ENCODE results near the gene PDP2. TPM values are rescaled to one million over a fixed set of nuclear protein-coding genes. Genes with fewer than 3 reads are reported as not detected.

PDP2 gene
- total RNA-seq, 1 donor from 2014 or later: 11.3 TPM

DNA sequence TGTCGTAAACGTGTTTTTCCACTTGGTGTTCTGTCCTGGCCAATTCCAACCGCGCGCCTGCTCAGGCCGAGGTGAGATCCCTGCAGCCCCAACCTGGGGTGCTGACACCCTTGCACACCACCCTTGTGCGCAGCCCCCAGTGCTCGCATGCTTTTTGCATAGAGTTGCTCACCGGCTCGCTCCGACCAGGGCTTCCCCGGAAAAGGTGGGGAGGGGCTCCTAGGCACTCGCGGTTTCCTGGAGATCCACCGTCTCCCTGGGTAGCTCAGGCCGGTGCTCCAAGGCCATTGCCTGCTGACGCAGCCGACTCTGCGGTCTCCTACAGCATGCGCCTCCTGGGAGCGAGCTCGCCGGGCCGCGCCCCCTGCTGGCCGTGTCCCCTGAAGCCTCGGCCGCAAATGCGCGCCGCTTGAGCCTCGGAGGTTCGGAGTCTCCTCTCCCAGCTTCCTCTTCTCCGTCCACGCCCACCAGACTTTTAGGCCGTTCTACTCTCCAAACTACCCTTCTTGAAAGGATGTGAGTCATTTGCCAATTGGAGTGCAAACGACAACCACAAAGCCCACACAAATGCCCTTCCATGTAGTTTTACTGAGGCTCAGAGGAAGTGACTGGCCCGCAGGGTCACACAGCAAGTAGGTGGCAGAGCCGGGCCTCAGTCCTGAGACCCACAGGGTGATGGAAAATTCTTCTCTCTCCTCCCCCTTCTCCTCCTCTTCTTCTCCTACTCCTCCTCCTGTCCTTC lies 7.2 kb upstream of the PDP2 start:
- H3K27me3 Mint-ChIP-seq (ENCODE audit: unreplicated experiment): peaks cover 5% of the 10 kb centered on the region
- no peak overlapping the region for H3K27ac Mint-ChIP-seq (ENCODE audit: unreplicated experiment)
- no peak overlapping the region for H3K4me3 Mint-ChIP-seq (ENCODE audit: unreplicated experiment)
- peaks cover 2% of the 10 kb centered on the region for H3K4me1 Mint-ChIP-seq (ENCODE audit: unreplicated experiment)
- H3K36me3 Mint-ChIP-seq (ENCODE audit: low read depth, unreplicated experiment): no peaks in the 10 kb centered on the region
- TF ChIP-seq, protein P1, sequence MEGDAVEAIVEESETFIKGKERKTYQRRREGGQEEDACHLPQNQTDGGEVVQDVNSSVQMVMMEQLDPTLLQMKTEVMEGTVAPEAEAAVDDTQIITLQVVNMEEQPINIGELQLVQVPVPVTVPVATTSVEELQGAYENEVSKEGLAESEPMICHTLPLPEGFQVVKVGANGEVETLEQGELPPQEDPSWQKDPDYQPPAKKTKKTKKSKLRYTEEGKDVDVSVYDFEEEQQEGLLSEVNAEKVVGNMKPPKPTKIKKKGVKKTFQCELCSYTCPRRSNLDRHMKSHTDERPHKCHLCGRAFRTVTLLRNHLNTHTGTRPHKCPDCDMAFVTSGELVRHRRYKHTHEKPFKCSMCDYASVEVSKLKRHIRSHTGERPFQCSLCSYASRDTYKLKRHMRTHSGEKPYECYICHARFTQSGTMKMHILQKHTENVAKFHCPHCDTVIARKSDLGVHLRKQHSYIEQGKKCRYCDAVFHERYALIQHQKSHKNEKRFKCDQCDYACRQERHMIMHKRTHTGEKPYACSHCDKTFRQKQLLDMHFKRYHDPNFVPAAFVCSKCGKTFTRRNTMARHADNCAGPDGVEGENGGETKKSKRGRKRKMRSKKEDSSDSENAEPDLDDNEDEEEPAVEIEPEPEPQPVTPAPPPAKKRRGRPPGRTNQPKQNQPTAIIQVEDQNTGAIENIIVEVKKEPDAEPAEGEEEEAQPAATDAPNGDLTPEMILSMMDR (IDR thresholded peaks at IDR 0.05; ENCODE audit: unreplicated experiment): peak; percentile 88
- DNase-seq (ENCODE audit: low spot score): peak; percentile 93
- no peaks in the 10 kb centered on the region for H3K9me3 Mint-ChIP-seq (ENCODE audit: unreplicated experiment)

DNA sequence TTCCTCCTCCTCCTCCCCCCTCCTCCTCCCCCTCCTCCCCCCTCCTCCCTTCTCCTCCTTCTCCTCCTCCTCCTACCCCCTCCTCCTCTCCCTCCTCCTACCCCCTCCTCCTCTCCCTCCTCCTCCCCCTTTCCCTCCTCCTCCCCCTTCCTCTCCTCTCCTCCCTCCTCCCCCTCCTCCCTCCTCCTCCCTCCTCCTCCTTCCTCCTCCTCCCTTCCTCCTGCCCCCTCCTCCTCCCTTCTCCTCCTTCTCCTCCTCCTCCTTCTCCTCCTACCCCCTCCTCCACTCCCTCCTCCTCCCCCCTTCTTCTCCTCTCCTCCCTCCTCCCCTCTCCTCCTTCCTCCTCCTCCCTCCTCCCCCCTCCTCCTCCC lies 6.6 kb upstream of the PDP2 start:
- TF ChIP-seq, protein P1 (IDR thresholded peaks at IDR 0.05; ENCODE audit: unreplicated experiment): no peak
- Mint-ChIP-seq H3K9me3 (ENCODE audit: unreplicated experiment) (no peaks in the 10 kb centered on the region), H3K36me3 (ENCODE audit: low read depth, unreplicated experiment) (no peaks in the 10 kb centered on the region), H3K27me3 (ENCODE audit: unreplicated experiment) (peaks cover 5% of the 10 kb centered on the region), H3K4me1 (ENCODE audit: unreplicated experiment) (peaks cover 2% of the 10 kb centered on the region), H3K27ac (ENCODE audit: unreplicated experiment) (no peak overlapping the region), H3K4me3 (ENCODE audit: unreplicated experiment) (no peak overlapping the region)
- DNase-seq (ENCODE audit: low spot score): no peak

DNA sequence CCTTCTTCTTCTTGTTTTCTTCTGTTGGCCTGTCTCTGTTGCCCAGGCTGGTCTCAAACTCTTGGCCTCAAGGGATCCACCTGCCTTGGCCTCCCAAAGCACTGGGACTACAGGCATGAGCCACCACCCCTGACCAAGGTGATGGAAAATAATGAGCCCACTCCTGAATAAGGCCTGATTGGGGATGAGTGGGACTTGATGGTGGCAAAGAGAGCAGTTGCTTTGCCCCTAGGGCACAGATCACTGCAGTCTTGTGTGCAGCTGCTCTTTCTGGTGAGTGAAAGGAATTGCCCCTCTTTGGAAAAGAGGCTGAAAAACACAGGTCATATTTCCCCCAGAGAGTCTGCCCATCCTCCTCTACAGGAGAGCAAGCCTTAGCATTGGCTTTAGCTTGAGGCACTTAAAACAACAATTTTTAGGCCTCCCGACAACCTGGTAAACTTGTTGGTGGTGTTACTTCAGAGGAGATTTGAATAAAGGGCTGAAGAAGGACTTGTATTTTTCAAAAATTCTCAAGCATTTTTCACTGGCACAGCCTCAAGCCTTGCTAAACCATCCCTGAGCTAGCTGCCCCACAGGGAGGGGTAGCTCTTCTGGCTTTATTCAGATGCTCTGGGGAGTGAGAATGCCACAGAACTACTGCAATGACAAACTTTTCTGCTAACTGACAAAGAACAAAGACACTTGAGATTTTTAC lies 6.1 kb upstream of the PDP2 start:
- H3K36me3 Mint-ChIP-seq (ENCODE audit: low read depth, unreplicated experiment): no peaks in the 10 kb centered on the region
- TF ChIP-seq, protein P1 (IDR thresholded peaks at IDR 0.05; ENCODE audit: unreplicated experiment): no peak
- peaks cover 5% of the 10 kb centered on the region for H3K27me3 Mint-ChIP-seq (ENCODE audit: unreplicated experiment)
- H3K27ac Mint-ChIP-seq (ENCODE audit: unreplicated experiment): no peak overlapping the region
- no peaks in the 10 kb centered on the region for H3K9me3 Mint-ChIP-seq (ENCODE audit: unreplicated experiment)
- peak overlapping the region; percentile 11 for H3K4me3 Mint-ChIP-seq (ENCODE audit: unreplicated experiment)
- DNase-seq (ENCODE audit: low spot score): no peak
- peaks cover 2% of the 10 kb centered on the region for H3K4me1 Mint-ChIP-seq (ENCODE audit: unreplicated experiment)

DNA sequence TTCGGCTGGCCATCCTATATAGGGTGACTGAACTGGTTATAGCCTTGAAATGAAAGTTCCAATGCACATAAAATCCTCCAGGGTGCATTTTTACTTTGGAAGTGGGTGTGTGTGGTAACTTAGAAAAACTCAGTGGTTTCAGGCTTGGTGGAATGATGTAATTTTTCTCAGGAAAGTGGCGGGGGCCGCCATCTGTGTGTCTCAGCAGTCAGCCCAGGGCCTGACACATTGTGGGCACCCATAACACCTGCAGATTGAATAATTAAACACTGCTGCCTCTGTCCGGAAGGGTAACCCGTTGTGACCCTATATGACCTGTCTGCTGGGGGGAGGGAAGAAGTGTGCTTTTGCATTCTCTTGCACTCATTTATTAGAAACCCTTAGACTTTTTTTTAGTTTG lies 2.2 kb upstream of the PDP2 start:
- no peak for DNase-seq (ENCODE audit: low spot score)
- Mint-ChIP-seq H3K27me3 (ENCODE audit: unreplicated experiment) (peaks cover 8% of the 10 kb centered on the region), H3K4me1 (ENCODE audit: unreplicated experiment) (peaks cover 6% of the 10 kb centered on the region), H3K4me3 (ENCODE audit: unreplicated experiment) (peak overlapping the region; percentile 3), H3K9me3 (ENCODE audit: unreplicated experiment) (no peaks in the 10 kb centered on the region), H3K36me3 (ENCODE audit: low read depth, unreplicated experiment) (no peaks in the 10 kb centered on the region), H3K27ac (ENCODE audit: unreplicated experiment) (no peak overlapping the region)
- TF ChIP-seq, protein P1 (IDR thresholded peaks at IDR 0.05; ENCODE audit: unreplicated experiment): no peak

DNA sequence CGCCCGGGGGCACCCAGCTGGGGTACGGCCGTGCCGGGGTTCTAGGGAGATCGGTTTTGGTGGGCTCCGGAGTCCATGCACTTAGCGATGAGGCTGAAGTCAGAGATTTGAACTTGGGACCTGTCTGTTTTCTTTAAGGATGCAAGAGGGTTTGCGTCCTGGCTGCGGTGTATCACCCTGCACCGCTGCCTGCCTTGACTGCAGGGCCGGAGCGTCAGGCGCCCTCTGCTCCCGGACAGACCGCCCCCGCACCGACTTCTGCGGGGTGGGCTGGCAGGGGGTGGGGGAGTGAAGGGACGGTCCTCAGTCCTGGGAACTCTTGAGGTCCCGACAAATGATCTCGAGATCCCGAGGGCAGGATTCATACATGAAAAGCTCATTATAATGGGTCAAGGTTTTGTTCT lies 701 bp downstream of the PDP2 start:
- Mint-ChIP-seq H3K27ac (ENCODE audit: unreplicated experiment) (no peak overlapping the region), H3K4me1 (ENCODE audit: unreplicated experiment) (peaks cover 6% of the 10 kb centered on the region), H3K27me3 (ENCODE audit: unreplicated experiment) (peaks cover 7% of the 10 kb centered on the region), H3K4me3 (ENCODE audit: unreplicated experiment) (peak overlapping the region; percentile 74), H3K9me3 (ENCODE audit: unreplicated experiment) (no peaks in the 10 kb centered on the region), H3K36me3 (ENCODE audit: low read depth, unreplicated experiment) (peaks cover 13% of the 10 kb centered on the region)
- DNase-seq (ENCODE audit: low spot score): no peak
- TF ChIP-seq, protein P1 (IDR thresholded peaks at IDR 0.05; ENCODE audit: unreplicated experiment): no peak
